Measurements from ENCODE around the gene RTL10.

DNA sequence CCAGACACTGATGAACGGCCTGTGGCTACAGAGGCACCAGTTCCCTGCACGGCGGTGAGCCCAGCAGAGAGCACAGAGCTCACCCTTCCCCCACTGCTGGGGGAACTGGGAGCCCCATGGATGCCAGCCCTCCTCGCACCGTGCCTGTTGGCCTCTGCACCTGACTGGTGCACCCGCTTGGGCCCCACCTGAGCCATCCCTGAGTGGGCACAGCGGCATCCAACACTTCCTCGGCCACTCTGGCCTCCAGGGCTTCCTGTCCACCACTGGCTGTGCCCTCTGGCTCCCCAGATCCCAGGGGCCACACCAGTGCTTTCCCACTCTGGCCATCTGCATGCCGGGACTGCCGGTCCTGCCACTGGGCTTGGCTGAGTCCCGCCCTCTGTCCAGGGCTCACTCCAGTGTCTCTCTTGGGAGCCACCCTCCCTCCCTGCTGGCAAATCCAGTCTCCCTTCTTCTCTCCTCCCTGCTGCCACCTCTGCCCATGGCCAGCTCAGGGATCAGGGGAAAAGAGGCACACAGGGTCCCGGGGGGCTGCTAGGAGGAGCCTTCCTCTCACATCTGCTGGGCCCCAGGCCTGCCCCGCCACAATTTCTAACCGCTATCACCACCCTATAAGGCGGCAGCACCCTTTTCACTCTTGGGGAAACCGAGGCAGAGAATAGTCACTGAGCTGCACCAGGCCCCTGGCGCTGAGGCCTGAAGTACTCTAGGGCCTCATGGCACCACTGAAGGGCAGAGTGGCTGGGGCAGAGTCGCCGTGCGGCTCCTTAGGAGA is 33.0 kb downstream of the RTL10 start:
- TF ChIP-seq SMC3 (IDR thresholded peaks at IDR 0.05; ENCODE audit: low read depth, low read length) (no peak), RAD21 (IDR thresholded peaks at IDR 0.05; ENCODE audit: low read length) (no peak), SIN3A (IDR thresholded peaks at IDR 0.05; ENCODE audit: borderline replicate concordance, low read depth, low read length) (no peak), GABPA (IDR thresholded peaks at IDR 0.05; ENCODE audit: low read depth) (no peak), TAF1 (IDR thresholded peaks at IDR 0.05; ENCODE audit: borderline replicate concordance, low read depth, low read length) (no peak), EZH2phosphoT487 (IDR thresholded peaks at IDR 0.05; ENCODE audit: borderline replicate concordance, low read depth) (no peak), RXRA (IDR thresholded peaks at IDR 0.05; ENCODE audit: borderline replicate concordance, low read depth) (no peak)
- TF ChIP-seq, protein P1, sequence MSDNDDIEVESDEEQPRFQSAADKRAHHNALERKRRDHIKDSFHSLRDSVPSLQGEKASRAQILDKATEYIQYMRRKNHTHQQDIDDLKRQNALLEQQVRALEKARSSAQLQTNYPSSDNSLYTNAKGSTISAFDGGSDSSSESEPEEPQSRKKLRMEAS (IDR thresholded peaks at IDR 0.05; ENCODE audit: low read depth), result no peak
- TF ChIP-seq, protein P2, sequence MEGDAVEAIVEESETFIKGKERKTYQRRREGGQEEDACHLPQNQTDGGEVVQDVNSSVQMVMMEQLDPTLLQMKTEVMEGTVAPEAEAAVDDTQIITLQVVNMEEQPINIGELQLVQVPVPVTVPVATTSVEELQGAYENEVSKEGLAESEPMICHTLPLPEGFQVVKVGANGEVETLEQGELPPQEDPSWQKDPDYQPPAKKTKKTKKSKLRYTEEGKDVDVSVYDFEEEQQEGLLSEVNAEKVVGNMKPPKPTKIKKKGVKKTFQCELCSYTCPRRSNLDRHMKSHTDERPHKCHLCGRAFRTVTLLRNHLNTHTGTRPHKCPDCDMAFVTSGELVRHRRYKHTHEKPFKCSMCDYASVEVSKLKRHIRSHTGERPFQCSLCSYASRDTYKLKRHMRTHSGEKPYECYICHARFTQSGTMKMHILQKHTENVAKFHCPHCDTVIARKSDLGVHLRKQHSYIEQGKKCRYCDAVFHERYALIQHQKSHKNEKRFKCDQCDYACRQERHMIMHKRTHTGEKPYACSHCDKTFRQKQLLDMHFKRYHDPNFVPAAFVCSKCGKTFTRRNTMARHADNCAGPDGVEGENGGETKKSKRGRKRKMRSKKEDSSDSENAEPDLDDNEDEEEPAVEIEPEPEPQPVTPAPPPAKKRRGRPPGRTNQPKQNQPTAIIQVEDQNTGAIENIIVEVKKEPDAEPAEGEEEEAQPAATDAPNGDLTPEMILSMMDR (IDR thresholded peaks at IDR 0.05), result no peak
- TF ChIP-seq, protein P3, sequence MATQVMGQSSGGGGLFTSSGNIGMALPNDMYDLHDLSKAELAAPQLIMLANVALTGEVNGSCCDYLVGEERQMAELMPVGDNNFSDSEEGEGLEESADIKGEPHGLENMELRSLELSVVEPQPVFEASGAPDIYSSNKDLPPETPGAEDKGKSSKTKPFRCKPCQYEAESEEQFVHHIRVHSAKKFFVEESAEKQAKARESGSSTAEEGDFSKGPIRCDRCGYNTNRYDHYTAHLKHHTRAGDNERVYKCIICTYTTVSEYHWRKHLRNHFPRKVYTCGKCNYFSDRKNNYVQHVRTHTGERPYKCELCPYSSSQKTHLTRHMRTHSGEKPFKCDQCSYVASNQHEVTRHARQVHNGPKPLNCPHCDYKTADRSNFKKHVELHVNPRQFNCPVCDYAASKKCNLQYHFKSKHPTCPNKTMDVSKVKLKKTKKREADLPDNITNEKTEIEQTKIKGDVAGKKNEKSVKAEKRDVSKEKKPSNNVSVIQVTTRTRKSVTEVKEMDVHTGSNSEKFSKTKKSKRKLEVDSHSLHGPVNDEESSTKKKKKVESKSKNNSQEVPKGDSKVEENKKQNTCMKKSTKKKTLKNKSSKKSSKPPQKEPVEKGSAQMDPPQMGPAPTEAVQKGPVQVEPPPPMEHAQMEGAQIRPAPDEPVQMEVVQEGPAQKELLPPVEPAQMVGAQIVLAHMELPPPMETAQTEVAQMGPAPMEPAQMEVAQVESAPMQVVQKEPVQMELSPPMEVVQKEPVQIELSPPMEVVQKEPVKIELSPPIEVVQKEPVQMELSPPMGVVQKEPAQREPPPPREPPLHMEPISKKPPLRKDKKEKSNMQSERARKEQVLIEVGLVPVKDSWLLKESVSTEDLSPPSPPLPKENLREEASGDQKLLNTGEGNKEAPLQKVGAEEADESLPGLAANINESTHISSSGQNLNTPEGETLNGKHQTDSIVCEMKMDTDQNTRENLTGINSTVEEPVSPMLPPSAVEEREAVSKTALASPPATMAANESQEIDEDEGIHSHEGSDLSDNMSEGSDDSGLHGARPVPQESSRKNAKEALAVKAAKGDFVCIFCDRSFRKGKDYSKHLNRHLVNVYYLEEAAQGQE (IDR thresholded peaks at IDR 0.05; ENCODE audit: low read depth, low read length), result no peak
- TF ChIP-seq, protein P4, sequence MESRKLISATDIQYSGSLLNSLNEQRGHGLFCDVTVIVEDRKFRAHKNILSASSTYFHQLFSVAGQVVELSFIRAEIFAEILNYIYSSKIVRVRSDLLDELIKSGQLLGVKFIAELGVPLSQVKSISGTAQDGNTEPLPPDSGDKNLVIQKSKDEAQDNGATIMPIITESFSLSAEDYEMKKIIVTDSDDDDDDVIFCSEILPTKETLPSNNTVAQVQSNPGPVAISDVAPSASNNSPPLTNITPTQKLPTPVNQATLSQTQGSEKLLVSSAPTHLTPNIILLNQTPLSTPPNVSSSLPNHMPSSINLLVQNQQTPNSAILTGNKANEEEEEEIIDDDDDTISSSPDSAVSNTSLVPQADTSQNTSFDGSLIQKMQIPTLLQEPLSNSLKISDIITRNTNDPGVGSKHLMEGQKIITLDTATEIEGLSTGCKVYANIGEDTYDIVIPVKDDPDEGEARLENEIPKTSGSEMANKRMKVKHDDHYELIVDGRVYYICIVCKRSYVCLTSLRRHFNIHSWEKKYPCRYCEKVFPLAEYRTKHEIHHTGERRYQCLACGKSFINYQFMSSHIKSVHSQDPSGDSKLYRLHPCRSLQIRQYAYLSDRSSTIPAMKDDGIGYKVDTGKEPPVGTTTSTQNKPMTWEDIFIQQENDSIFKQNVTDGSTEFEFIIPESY (IDR thresholded peaks at IDR 0.05; ENCODE audit: borderline replicate concordance, low read depth), result no peak
